ENCODE measurements around the gene DOCK9.

DOCK9 gene

GRCh38 chr13:98976941-98977340 lies 923 bp downstream of the DOCK9 start:
- Histone ChIP-seq H3K4me1 (ENCODE audit: insufficient read depth, low read length, severe bottlenecking) (no peaks in the 10 kb centered on the region), H3K27ac (ENCODE audit: low read depth, low read length, poor library complexity, severe bottlenecking) (no peak overlapping the region), H3K27me3 (ENCODE audit: insufficient read depth, low read length) (no peaks in the 10 kb centered on the region), H3K4me2 (ENCODE audit: low read length) (no peak overlapping the region), H3K36me3 (ENCODE audit: insufficient read depth, low read length) (no peaks in the 10 kb centered on the region), H3K9me3 (ENCODE audit: low read length) (no peaks in the 10 kb centered on the region), H3K9ac (ENCODE audit: low read length) (no peak overlapping the region), H3K79me2 (ENCODE audit: insufficient read depth, low read length) (no peaks in the 10 kb centered on the region), H4K20me1 (ENCODE audit: insufficient read depth, low read length) (0 out of 2 replicates have a peak, but pooled peaks cover 2% of the 10 kb centered on the region), H3F3A (ENCODE audit: insufficient read depth, low read length) (no peaks in the 10 kb centered on the region), H3K9me2 (ENCODE audit: low read depth, low read length) (no peaks in the 10 kb centered on the region), H3K4me3 (ENCODE audit: low read depth, low read length, poor library complexity, severe bottlenecking) (no peak overlapping the region), H2AFZ (ENCODE audit: low read length) (no peak overlapping the region)
- no peak for TF ChIP-seq CTCF (IDR thresholded peaks at IDR 0.05; ENCODE audit: low read length)
- TF ChIP-seq EZH2 (IDR thresholded peaks at IDR 0.05; ENCODE audit: borderline replicate concordance, low read length) = no peak

GRCh38 chr13:98976338-98976737 lies 1.5 kb downstream of the DOCK9 start:
- Histone ChIP-seq H3K9me3 (ENCODE audit: low read length) (no peaks in the 10 kb centered on the region), H3K4me3 (ENCODE audit: low read depth, low read length, poor library complexity, severe bottlenecking) (no peak overlapping the region), H4K20me1 (ENCODE audit: insufficient read depth, low read length) (0 out of 2 replicates have a peak, but pooled peaks cover 2% of the 10 kb centered on the region), H3F3A (ENCODE audit: insufficient read depth, low read length) (no peaks in the 10 kb centered on the region), H3K27me3 (ENCODE audit: insufficient read depth, low read length) (no peaks in the 10 kb centered on the region), H3K79me2 (ENCODE audit: insufficient read depth, low read length) (no peaks in the 10 kb centered on the region), H3K9me2 (ENCODE audit: low read depth, low read length) (no peaks in the 10 kb centered on the region), H3K27ac (ENCODE audit: low read depth, low read length, poor library complexity, severe bottlenecking) (no peak overlapping the region), H2AFZ (ENCODE audit: low read length) (no peak overlapping the region), H3K4me2 (ENCODE audit: low read length) (no peak overlapping the region), H3K36me3 (ENCODE audit: insufficient read depth, low read length) (no peaks in the 10 kb centered on the region), H3K4me1 (ENCODE audit: insufficient read depth, low read length, severe bottlenecking) (no peaks in the 10 kb centered on the region), H3K9ac (ENCODE audit: low read length) (no peak overlapping the region)
- no peak for TF ChIP-seq EZH2 (IDR thresholded peaks at IDR 0.05; ENCODE audit: borderline replicate concordance, low read length)
- TF ChIP-seq CTCF (IDR thresholded peaks at IDR 0.05; ENCODE audit: low read length) = no peak

GRCh38 chr13:98975822-98976261 lies 2.0 kb downstream of the DOCK9 start:
- Histone ChIP-seq H3K9ac (ENCODE audit: low read length) (no peak overlapping the region), H3K4me2 (ENCODE audit: low read length) (no peak overlapping the region), H2AFZ (ENCODE audit: low read length) (no peak overlapping the region), H3K4me3 (ENCODE audit: low read depth, low read length, poor library complexity, severe bottlenecking) (no peak overlapping the region), H3K9me3 (ENCODE audit: low read length) (no peaks in the 10 kb centered on the region), H3K4me1 (ENCODE audit: insufficient read depth, low read length, severe bottlenecking) (no peaks in the 10 kb centered on the region), H3K79me2 (ENCODE audit: insufficient read depth, low read length) (no peaks in the 10 kb centered on the region), H3K36me3 (ENCODE audit: insufficient read depth, low read length) (no peaks in the 10 kb centered on the region), H3K9me2 (ENCODE audit: low read depth, low read length) (no peaks in the 10 kb centered on the region), H3K27me3 (ENCODE audit: insufficient read depth, low read length) (no peaks in the 10 kb centered on the region), H4K20me1 (ENCODE audit: insufficient read depth, low read length) (0 out of 2 replicates have a peak, but pooled peaks cover 2% of the 10 kb centered on the region), H3F3A (ENCODE audit: insufficient read depth, low read length) (no peaks in the 10 kb centered on the region), H3K27ac (ENCODE audit: low read depth, low read length, poor library complexity, severe bottlenecking) (no peak overlapping the region)
- TF ChIP-seq CTCF (IDR thresholded peaks at IDR 0.05; ENCODE audit: low read length) = no peak
- TF ChIP-seq EZH2 (IDR thresholded peaks at IDR 0.05; ENCODE audit: borderline replicate concordance, low read length) = no peak
